Measurements from ENCODE around the gene CPTP.

DNA sequence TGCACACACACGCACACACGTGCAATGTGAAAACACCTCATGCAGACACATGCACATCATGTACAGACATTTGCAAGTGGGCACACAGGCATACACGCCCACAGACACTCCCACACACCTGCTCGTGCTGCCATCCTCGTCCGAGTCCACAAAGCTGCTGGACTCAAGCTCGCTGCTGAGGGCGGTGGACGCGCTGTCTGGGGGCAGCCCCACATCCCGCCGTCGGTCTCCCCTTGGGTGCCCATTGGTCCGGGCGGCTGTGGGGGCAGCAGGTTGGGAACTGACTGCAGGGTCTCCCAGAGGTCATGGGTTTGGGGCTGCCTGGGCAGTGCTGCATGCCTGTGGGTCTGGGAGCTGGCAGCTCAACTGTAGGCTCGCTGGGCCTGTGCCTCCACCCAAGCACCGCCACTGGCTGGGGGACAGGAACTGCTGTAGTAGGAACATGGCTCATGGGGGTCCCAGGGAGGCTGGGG, 17.0 kb downstream of the CPTP start:
- TF ChIP-seq CTCF (IDR thresholded peaks at IDR 0.05) = no peak
- no peak for TF ChIP-seq POLR2AphosphoS5 (IDR thresholded peaks at IDR 0.05)
- TF ChIP-seq POLR2A (IDR thresholded peaks at IDR 0.05) = no peak
